Measurements from ENCODE around the gene MTAP. TPM values are rescaled to one million over a fixed set of nuclear protein-coding genes. Genes with fewer than 3 reads are reported as not detected.

The MTAP gene
- total RNA-seq, 1 experiment from 2014 or later: 84.3 TPM

DNA sequence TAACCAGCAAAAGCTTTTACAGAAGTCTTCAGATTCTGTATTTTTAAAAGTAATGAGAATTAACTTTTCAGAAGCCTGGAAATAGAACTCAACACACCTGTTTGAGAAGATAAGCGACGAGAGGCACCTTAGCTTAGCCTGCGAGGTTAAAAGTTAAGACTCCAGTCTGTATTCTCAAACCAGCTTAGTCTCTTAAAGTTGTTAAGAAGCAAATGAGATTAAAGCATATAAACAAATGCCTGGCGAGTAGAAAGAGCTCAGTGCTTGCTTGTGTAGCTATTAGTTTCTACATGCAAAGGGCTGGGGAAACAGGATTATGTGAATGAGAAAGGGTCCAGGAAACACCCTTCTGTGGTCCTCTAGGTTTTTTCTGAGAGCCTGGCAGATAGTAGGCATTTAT is 51.7 kb downstream of the MTAP start (continued):
- TF ChIP-seq, protein P1, sequence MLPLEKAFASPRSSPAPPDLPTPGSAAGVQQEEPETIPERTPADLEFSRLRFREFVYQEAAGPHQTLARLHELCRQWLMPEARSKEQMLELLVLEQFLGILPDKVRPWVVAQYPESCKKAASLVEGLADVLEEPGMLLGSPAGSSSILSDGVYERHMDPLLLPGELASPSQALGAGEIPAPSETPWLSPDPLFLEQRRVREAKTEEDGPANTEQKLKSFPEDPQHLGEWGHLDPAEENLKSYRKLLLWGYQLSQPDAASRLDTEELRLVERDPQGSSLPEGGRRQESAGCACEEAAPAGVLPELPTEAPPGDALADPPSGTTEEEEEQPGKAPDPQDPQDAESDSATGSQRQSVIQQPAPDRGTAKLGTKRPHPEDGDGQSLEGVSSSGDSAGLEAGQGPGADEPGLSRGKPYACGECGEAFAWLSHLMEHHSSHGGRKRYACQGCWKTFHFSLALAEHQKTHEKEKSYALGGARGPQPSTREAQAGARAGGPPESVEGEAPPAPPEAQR (CRISPR knock-in tag; IDR thresholded peaks at IDR 0.05): no peak
- TF ChIP-seq, protein P2, sequence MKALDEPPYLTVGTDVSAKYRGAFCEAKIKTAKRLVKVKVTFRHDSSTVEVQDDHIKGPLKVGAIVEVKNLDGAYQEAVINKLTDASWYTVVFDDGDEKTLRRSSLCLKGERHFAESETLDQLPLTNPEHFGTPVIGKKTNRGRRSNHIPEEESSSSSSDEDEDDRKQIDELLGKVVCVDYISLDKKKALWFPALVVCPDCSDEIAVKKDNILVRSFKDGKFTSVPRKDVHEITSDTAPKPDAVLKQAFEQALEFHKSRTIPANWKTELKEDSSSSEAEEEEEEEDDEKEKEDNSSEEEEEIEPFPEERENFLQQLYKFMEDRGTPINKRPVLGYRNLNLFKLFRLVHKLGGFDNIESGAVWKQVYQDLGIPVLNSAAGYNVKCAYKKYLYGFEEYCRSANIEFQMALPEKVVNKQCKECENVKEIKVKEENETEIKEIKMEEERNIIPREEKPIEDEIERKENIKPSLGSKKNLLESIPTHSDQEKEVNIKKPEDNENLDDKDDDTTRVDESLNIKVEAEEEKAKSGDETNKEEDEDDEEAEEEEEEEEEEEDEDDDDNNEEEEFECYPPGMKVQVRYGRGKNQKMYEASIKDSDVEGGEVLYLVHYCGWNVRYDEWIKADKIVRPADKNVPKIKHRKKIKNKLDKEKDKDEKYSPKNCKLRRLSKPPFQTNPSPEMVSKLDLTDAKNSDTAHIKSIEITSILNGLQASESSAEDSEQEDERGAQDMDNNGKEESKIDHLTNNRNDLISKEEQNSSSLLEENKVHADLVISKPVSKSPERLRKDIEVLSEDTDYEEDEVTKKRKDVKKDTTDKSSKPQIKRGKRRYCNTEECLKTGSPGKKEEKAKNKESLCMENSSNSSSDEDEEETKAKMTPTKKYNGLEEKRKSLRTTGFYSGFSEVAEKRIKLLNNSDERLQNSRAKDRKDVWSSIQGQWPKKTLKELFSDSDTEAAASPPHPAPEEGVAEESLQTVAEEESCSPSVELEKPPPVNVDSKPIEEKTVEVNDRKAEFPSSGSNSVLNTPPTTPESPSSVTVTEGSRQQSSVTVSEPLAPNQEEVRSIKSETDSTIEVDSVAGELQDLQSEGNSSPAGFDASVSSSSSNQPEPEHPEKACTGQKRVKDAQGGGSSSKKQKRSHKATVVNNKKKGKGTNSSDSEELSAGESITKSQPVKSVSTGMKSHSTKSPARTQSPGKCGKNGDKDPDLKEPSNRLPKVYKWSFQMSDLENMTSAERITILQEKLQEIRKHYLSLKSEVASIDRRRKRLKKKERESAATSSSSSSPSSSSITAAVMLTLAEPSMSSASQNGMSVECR (CRISPR knock-in tag; IDR thresholded peaks at IDR 0.05; ENCODE audit: borderline replicate concordance): no peak
- TF ChIP-seq ZNF671 (CRISPR knock-in tag; IDR thresholded peaks at IDR 0.05) (no peak), MAX (CRISPR knock-in tag; IDR thresholded peaks at IDR 0.05) (no peak), FOXP1 (CRISPR knock-in tag; IDR thresholded peaks at IDR 0.05; ENCODE audit: borderline replicate concordance) (no peak), ZNF512 (CRISPR knock-in tag; IDR thresholded peaks at IDR 0.05; ENCODE audit: borderline replicate concordance) (no peak), TCF7 (CRISPR knock-in tag; IDR thresholded peaks at IDR 0.05; ENCODE audit: low read depth) (no peak)

DNA sequence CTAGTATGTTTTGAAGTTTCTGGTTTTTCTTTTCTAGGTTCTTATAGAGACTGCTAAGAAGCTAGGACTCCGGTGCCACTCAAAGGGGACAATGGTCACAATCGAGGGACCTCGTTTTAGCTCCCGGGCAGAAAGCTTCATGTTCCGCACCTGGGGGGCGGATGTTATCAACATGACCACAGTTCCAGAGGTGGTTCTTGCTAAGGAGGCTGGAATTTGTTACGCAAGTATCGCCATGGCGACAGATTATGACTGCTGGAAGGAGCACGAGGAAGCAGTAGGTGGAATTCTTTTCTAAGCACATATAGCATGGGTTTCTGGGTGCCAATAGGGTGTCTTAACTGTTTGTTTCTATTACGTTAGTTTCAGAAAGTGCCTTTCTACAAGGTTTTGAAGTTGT is 52.2 kb downstream of the MTAP start:
- Mint-ChIP-seq H3K27me3 (ENCODE audit: low read depth) (no peaks in the 10 kb centered on the region), H3K36me3 (peaks cover 82% of the 10 kb centered on the region)
- POLR2A ChIA-PET: no interaction called here

More for the DNA sequence above, 52.2 kb downstream of the MTAP start:
- Mint-ChIP-seq H3K4me3 (no peak overlapping the region), H3K9me3 (no peaks in the 10 kb centered on the region), H3K27ac (no peak overlapping the region), H3K4me1 (no peaks in the 10 kb centered on the region)
- ATAC-seq (no peak), DNase-seq (ENCODE audit: low spot score) (no peak)
- CTCF ChIA-PET: interaction anchor here (0.6 kb wide), 1 partner anchor 385 kb away, joined by 5 read pairs; no protein-coding TSS in a partner anchor
- TF ChIP-seq IRF2 (CRISPR knock-in tag; IDR thresholded peaks at IDR 0.05; ENCODE audit: borderline replicate concordance, low read depth) (no peak), NFATC4 (CRISPR knock-in tag; IDR thresholded peaks at IDR 0.05) (no peak), RELA (CRISPR knock-in tag; IDR thresholded peaks at IDR 0.05; ENCODE audit: borderline replicate concordance) (no peak), ZNF232 (CRISPR knock-in tag; IDR thresholded peaks at IDR 0.05) (no peak), ETV6 (CRISPR knock-in tag; IDR thresholded peaks at IDR 0.05) (no peak), OVOL2 (CRISPR knock-in tag; IDR thresholded peaks at IDR 0.05; ENCODE audit: borderline replicate concordance) (no peak), JUN (CRISPR knock-in tag; IDR thresholded peaks at IDR 0.05) (no peak), ZNF219 (CRISPR knock-in tag; IDR thresholded peaks at IDR 0.05; ENCODE audit: borderline replicate concordance) (no peak), PRRX2 (CRISPR knock-in tag; IDR thresholded peaks at IDR 0.05) (no peak), GTF2I (CRISPR knock-in tag; conservative IDR thresholded peaks at IDR 0.05) (no peak), NR2C2 (CRISPR knock-in tag; IDR thresholded peaks at IDR 0.05) (no peak)
- TF ChIP-seq, protein P3, sequence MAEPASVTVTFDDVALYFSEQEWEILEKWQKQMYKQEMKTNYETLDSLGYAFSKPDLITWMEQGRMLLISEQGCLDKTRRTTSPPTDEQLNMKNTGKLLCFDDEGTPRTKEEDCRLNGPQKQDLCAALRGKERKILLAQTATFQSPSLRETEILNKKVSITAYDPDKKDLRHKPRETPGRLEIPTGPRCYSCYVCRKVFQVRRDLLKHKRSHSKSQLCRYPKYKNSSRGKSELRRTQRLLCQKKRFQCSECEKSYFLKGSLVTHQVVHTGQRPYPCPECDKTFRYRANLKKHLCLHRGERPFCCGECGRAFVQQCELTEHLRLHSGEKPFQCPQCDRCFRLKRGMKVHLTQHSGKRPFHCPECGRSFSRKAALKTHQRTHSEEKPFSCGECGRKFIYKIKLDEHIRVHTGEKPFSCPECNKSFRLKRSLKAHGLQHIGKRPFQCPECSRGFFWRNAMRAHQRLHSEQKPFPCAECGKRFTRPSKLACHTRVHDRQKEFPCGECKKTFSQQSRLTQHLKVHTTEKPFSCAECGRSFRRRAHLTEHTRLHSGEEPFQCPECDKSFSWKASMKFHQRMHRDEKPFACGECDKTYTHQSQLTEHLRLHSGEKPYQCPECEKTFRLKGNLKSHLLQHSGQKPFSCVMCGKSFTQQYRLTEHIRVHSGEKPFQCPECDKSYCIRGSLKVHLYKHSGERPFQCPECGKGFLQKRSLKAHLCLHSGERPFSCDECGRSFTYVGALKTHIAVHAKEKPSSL (CRISPR knock-in tag; conservative IDR thresholded peaks at IDR 0.05): no peak
- TF ChIP-seq, protein P4, sequence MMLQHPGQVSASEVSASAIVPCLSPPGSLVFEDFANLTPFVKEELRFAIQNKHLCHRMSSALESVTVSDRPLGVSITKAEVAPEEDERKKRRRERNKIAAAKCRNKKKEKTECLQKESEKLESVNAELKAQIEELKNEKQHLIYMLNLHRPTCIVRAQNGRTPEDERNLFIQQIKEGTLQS (CRISPR knock-in tag; conservative IDR thresholded peaks at IDR 0.05): no peak
- TF ChIP-seq, protein P5, sequence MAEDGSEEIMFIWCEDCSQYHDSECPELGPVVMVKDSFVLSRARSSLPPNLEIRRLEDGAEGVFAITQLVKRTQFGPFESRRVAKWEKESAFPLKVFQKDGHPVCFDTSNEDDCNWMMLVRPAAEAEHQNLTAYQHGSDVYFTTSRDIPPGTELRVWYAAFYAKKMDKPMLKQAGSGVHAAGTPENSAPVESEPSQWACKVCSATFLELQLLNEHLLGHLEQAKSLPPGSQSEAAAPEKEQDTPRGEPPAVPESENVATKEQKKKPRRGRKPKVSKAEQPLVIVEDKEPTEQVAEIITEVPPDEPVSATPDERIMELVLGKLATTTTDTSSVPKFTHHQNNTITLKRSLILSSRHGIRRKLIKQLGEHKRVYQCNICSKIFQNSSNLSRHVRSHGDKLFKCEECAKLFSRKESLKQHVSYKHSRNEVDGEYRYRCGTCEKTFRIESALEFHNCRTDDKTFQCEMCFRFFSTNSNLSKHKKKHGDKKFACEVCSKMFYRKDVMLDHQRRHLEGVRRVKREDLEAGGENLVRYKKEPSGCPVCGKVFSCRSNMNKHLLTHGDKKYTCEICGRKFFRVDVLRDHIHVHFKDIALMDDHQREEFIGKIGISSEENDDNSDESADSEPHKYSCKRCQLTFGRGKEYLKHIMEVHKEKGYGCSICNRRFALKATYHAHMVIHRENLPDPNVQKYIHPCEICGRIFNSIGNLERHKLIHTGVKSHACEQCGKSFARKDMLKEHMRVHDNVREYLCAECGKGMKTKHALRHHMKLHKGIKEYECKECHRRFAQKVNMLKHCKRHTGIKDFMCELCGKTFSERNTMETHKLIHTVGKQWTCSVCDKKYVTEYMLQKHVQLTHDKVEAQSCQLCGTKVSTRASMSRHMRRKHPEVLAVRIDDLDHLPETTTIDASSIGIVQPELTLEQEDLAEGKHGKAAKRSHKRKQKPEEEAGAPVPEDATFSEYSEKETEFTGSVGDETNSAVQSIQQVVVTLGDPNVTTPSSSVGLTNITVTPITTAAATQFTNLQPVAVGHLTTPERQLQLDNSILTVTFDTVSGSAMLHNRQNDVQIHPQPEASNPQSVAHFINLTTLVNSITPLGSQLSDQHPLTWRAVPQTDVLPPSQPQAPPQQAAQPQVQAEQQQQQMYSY (CRISPR knock-in tag; IDR thresholded peaks at IDR 0.05): no peak
